ENCODE data around the gene MMRN1.

Gene MMRN1

GRCh38 chr4:89997171-89997704, 102.6 kb downstream of the MMRN1 start:
- no peak for DNase-seq (ENCODE audit: low read depth, low spot score)

- DNase-seq (ENCODE audit: low read depth, low spot score): no peak
Measured at GRCh38 chr4:89998469-89999011, 103.9 kb downstream of the MMRN1 start.

GRCh38 chr4:90001023-90001422, 106.4 kb downstream of the MMRN1 start:
- no peak for DNase-seq (ENCODE audit: low read depth, low spot score)

GRCh38 chr4:90002441-90003062, 107.9 kb downstream of the MMRN1 start:
- DNase-seq (ENCODE audit: low read depth, low spot score): no peak
